Ovary (tissue), 9 donors: ENCODE results near the gene SCOC. TPM values are rescaled to one million over a fixed set of nuclear protein-coding genes. Genes with fewer than 3 reads are reported as not detected.

Experiments used
- DNase-seq, 5 donors: peaks; one replicate each; pipeline ENCODE4 v3.0.0-alpha.2; 2019 to 2020
- H3K27ac ChIP-seq, 2 donors: fragments of 200-600 bp; one replicate each; pipeline versions ENCODE4 v1.5.1 to v1.8.0; 2019 to 2022
- H3K27me3 ChIP-seq: fragments of 200-600 bp; one replicate; pipeline ENCODE4 v1.8.0; 2022
- H3K36me3 ChIP-seq: fragments of 200-600 bp; sonication (generic); one replicate; pipeline ENCODE4 v1.5.1; 2019
- H3K4me1 ChIP-seq: one replicate; pipeline ENCODE4 v1.8.1; 2013; ENCODE audit warnings: mild to moderate bottlenecking, moderate library complexity; ENCODE audit not compliant: insufficient read depth
- H3K4me3 ChIP-seq: fragments of 200-600 bp; sonication (generic); one replicate; pipeline ENCODE4 v1.5.1; 2017
- H3K9me3 ChIP-seq, 2 donors: fragments of 200-600 bp in 1 of 2; sonication (generic) in 1 of 2; one replicate each; pipeline versions ENCODE4 v1.5.1 to v1.8.1; 2013 to 2019; ENCODE audit warnings: mild to moderate bottlenecking in 1 of 2, moderate library complexity in 1 of 2
- CTCF ChIP-seq, 3 donors: fragments of 450-650 bp in 2 of 3; fragments of 200-600 bp in 1 of 3; IDR thresholded peaks; one replicate each; pipeline versions ENCODE4 v1.5.1 to v1.8.0; 2016 to 2022; ENCODE audit warnings: antibody characterized with exemption in 3 of 3, mild to moderate bottlenecking in 1 of 3
- EP300 ChIP-seq: sonication (generic); formaldehyde crosslinking; IDR thresholded peaks from one replicate; pipeline ENCODE4 v1.6.1; 2017; ENCODE audit warnings: antibody characterized with exemption
- POLR2A ChIP-seq: fragments of 450-650 bp; IDR thresholded peaks from one replicate; pipeline ENCODE4 v1.6.1; 2017; ENCODE audit warnings: antibody characterized with exemption, mild to moderate bottlenecking, moderate library complexity
- WGBS, 3 donors: extraction: QIAGEN DNeasy Blood & Tissue Kit in 1 of 3; methylation state at CpG; one replicate each; pipeline versions ENCODE4 v1.1.5 to v1.1.7; 2013 to 2017; 5-methylcytosine and 5-hydroxymethylcytosine counted together
- intact Hi-C, 4 donors: fragments of 100-400 bp; cut with DNase I; formaldehyde crosslinking; loops; one replicate each; pipeline versions ENCODE4 v1.11.0 to v1.15.1; 2022 to 2023
- polyA plus RNA-seq, 2 donors: library from polyadenylated mRNA; stranded (reverse); fragments of 200-250 nt in 1 of 2; fragments of 350-450 nt in 1 of 2; fragmentation: Illumina TruSeq in 1 of 2; extraction: RNeasy Lipid Tissue Mini Kit (QIAGEN cat#74804) in 1 of 2; gene quantifications; one replicate each; pipeline ENCODE4 v1.2.3, GENCODE V29; 2013 to 2014
- total RNA-seq, 7 donors: library from RNA; depleted of rRNA in 2 of 7; stranded (reverse); fragments of >200 nt in 2 of 7; fragmentation: NEBNext Ultra II Directional in 3 of 7; extraction: Animal tissue kit (Norgen Biotek cat#: 25700) in 3 of 7; gene quantifications; one replicate each; pipeline versions ENCODE4 v1.1.0 to v1.2.4, GENCODE V29; 2016 to 2023
- donor health status: DM: no; HTN: no; CAD: no; lungs with moderate emphysema.
- donor health status: DM: no; HTN: no; CAD: no.
- donor health status: Bipolar disorder and iron deficiency.
- donor health status: DM: yes; HTN: yes; CAD: no.
- donor health status: DM: no; HTN: no; CAD: no.
- donor health status: DM: yes; HTN: yes; CAD: no.

The SCOC gene
- total and polyA plus RNA-seq, 9 donors, result 32.4 to 48.0 (median 43.4) TPM

- no peak for DNase-seq
- Histone ChIP-seq H3K27ac (no peak overlapping the region), H3K27me3 (no peaks in the 10 kb centered on the region), H3K4me3 (no peak overlapping the region), H3K36me3 (no peaks in the 10 kb centered on the region), H3K9me3 (no peaks in the 10 kb centered on the region), H3K4me1 (peaks cover 5% of the 10 kb centered on the region)
- intact Hi-C loops, result no loop called here
- TF ChIP-seq POLR2A (no peak), EP300 (no peak), CTCF (IDR thresholded peaks at IDR 0.05) (no peak)
Observed at GRCh38 chr4:140423106-140423505, 49.7 kb downstream of the SCOC start.

- WGBS, 3 donors, result 8 to 10% (median 10%) methylated on average over 22 to 23 of the region's 23 CpGs
- intact Hi-C loops, result no loop called here
- DNase-seq, result no peak
- Histone ChIP-seq H3K9me3 (no peaks in the 10 kb centered on the region), H3K4me3 (peak overlapping the region; percentile 49), H3K27ac (no peak overlapping the region), H3K36me3 (no peaks in the 10 kb centered on the region), H3K27me3 (no peaks in the 10 kb centered on the region), H3K4me1 (peaks cover 5% of the 10 kb centered on the region)
- no peak for TF ChIP-seq CTCF (IDR thresholded peaks at IDR 0.05)
- TF ChIP-seq POLR2A, result no peak
- TF ChIP-seq EP300, result no peak
Observed at GRCh38 chr4:140426610-140427105, 53.2 kb downstream of the SCOC start.

- no peak for TF ChIP-seq POLR2A
- peak in 2 of 3 donors; percentile 10 to 16 for TF ChIP-seq CTCF (IDR thresholded peaks at IDR 0.05)
- Histone ChIP-seq H3K27me3 (no peaks in the 10 kb centered on the region), H3K4me1 (peaks cover 5% of the 10 kb centered on the region), H3K36me3 (no peaks in the 10 kb centered on the region), H3K27ac (no peak within 1 kb of the TSS), H3K4me3 (peak within 1 kb of the TSS; percentile 49), H3K9me3 (no peaks in the 10 kb centered on the region)
- DNase-seq, result peak; percentile 38 to 69 (median 47)
- 1% methylated on average over 56 to 73 of the region's 73 CpGs for WGBS, 3 donors
- intact Hi-C loops, result no loop called here
Observed at GRCh38 chr4:140427106-140427918, 53.9 kb downstream of the SCOC start, which contains the start of gene CLGN. CLGN (minus strand) TSS chr4:140427648; CDS start chr4:140413078, 14,570 bp downstream.

GRCh38 chr4:140427919-140428471 is 54.5 kb downstream of the SCOC start:
- DNase-seq, result no peak
- Histone ChIP-seq H3K4me3 (peak overlapping the region; percentile 49), H3K27ac (no peak overlapping the region), H3K27me3 (no peaks in the 10 kb centered on the region), H3K36me3 (no peaks in the 10 kb centered on the region), H3K4me1 (peaks cover 5% of the 10 kb centered on the region), H3K9me3 (no peaks in the 10 kb centered on the region)
- TF ChIP-seq CTCF (IDR thresholded peaks at IDR 0.05) (no peak), POLR2A (no peak), EP300 (no peak)
- intact Hi-C loops, result no loop called here
- WGBS, 3 donors, result 53 to 61% (median 56%) methylated on average over 7 of the region's 7 CpGs

Other genes starting within 250 kb of the SCOC start
- 10 to 100 TPM; 14.2 to 23.8 (median 17.0) TPM for gene MAML3, start 219.5 kb upstream of the SCOC start, total RNA-seq
- gene MAML3, start 219.5 kb upstream of the SCOC start, polyA plus RNA-seq, result 10 to 100 TPM; 11.1 to 11.5 TPM
- 1 to 10 TPM in 2 of 7 donors, under 1 TPM in 5; 0.12 to 6.4 (median 0.82) TPM for gene CLGN, start 54.0 kb downstream of the SCOC start, total RNA-seq
- 1 to 10 TPM in 1 of 2 donors, under 1 TPM in 1; 0.27 to 3.1 TPM for gene CLGN, start 54.0 kb downstream of the SCOC start, polyA plus RNA-seq
- not detected for gene MGAT4D, start 124.6 kb downstream of the SCOC start, total RNA-seq
- gene MGAT4D, start 124.6 kb downstream of the SCOC start, polyA plus RNA-seq, result not detected
- 10 to 100 TPM; 13.6 to 22.3 (median 15.9) TPM for gene ELMOD2, start 150.5 kb downstream of the SCOC start, total RNA-seq
- gene ELMOD2, start 150.5 kb downstream of the SCOC start, polyA plus RNA-seq, result 10 to 100 TPM in 1 of 2 donors, 1 to 10 TPM in 1; 5.5 to 12.2 TPM
- under 1 TPM in 2 of 7 donors, not detected in 5; 0.18 to 0.46 TPM for gene UCP1, start 195.3 kb downstream of the SCOC start, total RNA-seq
- gene UCP1, start 195.3 kb downstream of the SCOC start, polyA plus RNA-seq, result not detected